ENCODE measurements around the gene LRRC74A. TPM values are rescaled to one million over a fixed set of nuclear protein-coding genes. Genes with fewer than 3 reads are reported as not detected.
A peak's percentile ranks its signal among the peaks of the same experiment; 100 is the strongest.

The LRRC74A gene
- total and polyA plus RNA-seq, 7 donors: not detected

DNA sequence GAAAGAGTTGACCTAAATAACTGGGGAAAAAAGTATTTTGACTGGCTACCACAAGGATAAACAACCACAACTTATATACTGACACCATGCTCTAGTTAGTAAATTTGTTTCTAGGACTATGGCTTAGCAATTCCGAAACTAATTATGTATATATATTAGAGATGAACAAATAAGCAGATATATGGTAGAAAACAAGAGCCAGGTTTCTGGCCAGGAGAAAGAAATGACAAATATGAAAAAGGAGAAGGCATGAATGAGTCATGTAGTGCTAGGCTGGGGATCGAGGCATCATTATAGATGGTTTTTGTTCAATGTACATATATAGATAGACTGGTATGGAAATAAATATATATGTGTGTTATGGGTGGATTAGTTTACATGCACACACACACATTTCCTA, 5.5 kb upstream of the LRRC74A start:
- H3K4me3 ChIP-seq: no peak overlapping the region
- TF ChIP-seq, protein P1, sequence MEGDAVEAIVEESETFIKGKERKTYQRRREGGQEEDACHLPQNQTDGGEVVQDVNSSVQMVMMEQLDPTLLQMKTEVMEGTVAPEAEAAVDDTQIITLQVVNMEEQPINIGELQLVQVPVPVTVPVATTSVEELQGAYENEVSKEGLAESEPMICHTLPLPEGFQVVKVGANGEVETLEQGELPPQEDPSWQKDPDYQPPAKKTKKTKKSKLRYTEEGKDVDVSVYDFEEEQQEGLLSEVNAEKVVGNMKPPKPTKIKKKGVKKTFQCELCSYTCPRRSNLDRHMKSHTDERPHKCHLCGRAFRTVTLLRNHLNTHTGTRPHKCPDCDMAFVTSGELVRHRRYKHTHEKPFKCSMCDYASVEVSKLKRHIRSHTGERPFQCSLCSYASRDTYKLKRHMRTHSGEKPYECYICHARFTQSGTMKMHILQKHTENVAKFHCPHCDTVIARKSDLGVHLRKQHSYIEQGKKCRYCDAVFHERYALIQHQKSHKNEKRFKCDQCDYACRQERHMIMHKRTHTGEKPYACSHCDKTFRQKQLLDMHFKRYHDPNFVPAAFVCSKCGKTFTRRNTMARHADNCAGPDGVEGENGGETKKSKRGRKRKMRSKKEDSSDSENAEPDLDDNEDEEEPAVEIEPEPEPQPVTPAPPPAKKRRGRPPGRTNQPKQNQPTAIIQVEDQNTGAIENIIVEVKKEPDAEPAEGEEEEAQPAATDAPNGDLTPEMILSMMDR (IDR thresholded peaks at IDR 0.05): no peak
- H3K27ac ChIP-seq: no peak overlapping the region
- H3K9me3 ChIP-seq: no peaks in the 10 kb centered on the region
- ATAC-seq: no peak
- 92 to 94% (median 93%) methylated on average over 2 of the region's 2 CpGs for WGBS, 3 donors
- intact Hi-C loops (cut with DNase I): no loop called here
- DNase-seq: no peak
- H3K27me3 ChIP-seq (ENCODE audit: insufficient read depth in 3 of 3, low read length in 2 of 3): no peaks in the 10 kb centered on the region
- H3K4me1 ChIP-seq: no peaks in the 10 kb centered on the region
- H3K36me3 ChIP-seq (ENCODE audit: insufficient read depth in 1 of 2, low read depth in 1 of 2): no peaks in the 10 kb centered on the region

DNA sequence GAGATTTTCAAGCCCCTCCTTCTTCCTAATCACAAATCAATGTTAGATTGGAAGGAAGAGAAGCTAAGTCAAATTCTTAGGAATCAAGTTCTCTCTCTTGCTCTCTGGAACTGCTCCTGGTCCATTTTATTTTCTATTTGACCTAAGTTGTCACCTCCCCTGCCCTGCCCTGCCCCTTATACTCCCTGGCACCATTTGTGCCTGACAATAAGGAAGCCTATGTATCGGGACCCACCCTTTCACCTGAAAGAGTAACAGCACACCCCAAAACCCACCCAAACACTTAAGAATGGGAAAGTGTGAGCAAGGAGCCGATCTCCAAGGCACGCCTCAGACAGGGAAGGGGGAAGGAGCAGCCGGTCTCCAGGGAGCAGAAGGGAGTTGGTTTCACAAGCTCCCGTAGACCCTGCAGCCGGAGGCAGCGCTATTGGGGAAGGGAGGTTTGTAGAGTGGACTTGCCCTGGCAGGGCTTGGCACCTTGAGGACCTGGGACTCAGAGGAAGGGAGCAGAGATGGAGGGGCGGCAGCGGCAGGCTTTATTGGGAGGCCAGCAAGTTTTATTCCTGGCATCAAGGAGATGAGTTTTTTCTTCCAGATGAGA, 1.6 kb downstream of the LRRC74A start:
- Histone ChIP-seq H3K4me3 (peak overlapping the region; percentile 53), H3K36me3 (ENCODE audit: insufficient read depth in 1 of 2, low read depth in 1 of 2) (no peaks in the 10 kb centered on the region), H3K27ac (peak overlapping the region; percentile 31), H3K27me3 (ENCODE audit: insufficient read depth in 3 of 3, low read length in 2 of 3) (peaks cover 0 to 3% (median 0%) of the 10 kb centered on the region in 3 donors), H3K4me1 (no peaks in the 10 kb centered on the region), H3K9me3 (no peaks in the 10 kb centered on the region)
- TF ChIP-seq, protein P1 (IDR thresholded peaks at IDR 0.05): no peak
- ATAC-seq (peak in 3 of 4 donors; percentile 21 to 60 (median 50)), DNase-seq (peak; percentile 18 to 62)
- 23 to 38% (median 28%) methylated on average over 9 of the region's 9 CpGs for WGBS, 3 donors
- intact Hi-C loops (cut with DNase I): no loop called here

DNA sequence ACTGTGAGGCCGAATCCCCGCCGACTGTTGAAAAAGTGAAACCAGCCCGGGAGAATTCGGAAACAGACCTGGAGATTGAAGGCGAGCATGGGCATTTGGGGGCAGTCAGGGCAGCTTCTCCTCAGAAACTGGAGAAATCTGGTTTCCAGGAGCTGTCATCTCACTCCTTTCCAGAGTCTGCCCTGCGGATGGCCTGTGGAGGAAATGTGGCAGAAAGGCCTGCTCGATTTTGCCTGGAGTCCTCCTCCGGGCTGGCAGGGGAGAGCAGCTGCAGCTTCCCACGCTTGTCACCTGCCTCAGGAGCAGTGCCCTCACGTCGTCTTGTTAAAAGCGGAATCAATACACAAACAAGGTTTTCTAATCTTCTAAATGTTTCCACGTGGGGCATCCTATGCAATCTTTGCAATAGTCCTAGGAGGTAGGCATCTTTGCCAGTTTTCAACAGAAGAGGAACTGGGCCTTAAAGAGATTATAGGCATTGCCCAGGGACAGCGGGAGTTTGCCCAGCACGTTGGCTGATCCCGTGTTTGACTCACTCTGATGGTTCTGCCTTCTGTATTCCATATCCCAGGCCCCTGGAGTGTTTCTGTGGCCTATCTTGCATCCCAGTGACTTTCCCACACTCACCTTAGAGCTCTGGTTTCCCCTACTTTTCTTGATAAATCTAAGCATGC, 2.3 kb downstream of the LRRC74A start:
- H3K36me3 ChIP-seq (ENCODE audit: insufficient read depth in 1 of 2, low read depth in 1 of 2): no peaks in the 10 kb centered on the region
- DNase-seq (no peak), ATAC-seq (peak in 2 of 4 donors; percentile 39 to 57)
- peaks cover 0 to 3% (median 0%) of the 10 kb centered on the region in 3 donors for H3K27me3 ChIP-seq (ENCODE audit: insufficient read depth in 3 of 3, low read length in 2 of 3)
- intact Hi-C loops (cut with DNase I): no loop called here
- peak overlapping the region; percentile 53 for H3K4me3 ChIP-seq
- peak overlapping the region; percentile 31 for H3K27ac ChIP-seq
- WGBS, 3 donors: 34 to 46% (median 35%) methylated on average over 17 of the region's 17 CpGs
- H3K4me1 ChIP-seq: no peaks in the 10 kb centered on the region
- TF ChIP-seq, protein P1 (IDR thresholded peaks at IDR 0.05): no peak
- H3K9me3 ChIP-seq: no peaks in the 10 kb centered on the region

DNA sequence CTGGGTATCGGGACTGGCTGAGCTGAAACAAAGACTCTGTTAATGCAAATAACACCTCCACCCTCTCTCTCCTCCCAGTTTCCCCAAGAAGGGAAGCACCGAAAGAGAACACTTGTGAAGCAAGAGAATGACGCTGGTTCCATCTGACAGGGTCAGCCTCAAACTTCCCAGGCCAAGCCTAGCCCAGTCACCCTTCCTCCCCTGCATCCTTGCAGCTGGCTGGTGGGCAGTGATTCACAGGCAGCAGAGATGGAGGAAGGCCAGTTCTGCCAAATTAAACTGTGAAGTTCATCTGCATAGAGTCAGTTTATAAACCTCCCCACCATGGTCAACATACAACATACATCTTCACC, 2.8 kb downstream of the LRRC74A start:
- TF ChIP-seq, protein P1 (IDR thresholded peaks at IDR 0.05): no peak
- peaks cover 0 to 3% (median 0%) of the 10 kb centered on the region in 3 donors for H3K27me3 ChIP-seq (ENCODE audit: insufficient read depth in 3 of 3, low read length in 2 of 3)
- no peak overlapping the region for H3K27ac ChIP-seq
- WGBS, 3 donors: 39 to 60% (median 53%) methylated on average over 3 of the region's 3 CpGs
- no peak overlapping the region for H3K4me3 ChIP-seq
- no peaks in the 10 kb centered on the region for H3K36me3 ChIP-seq (ENCODE audit: insufficient read depth in 1 of 2, low read depth in 1 of 2)
- H3K9me3 ChIP-seq: no peaks in the 10 kb centered on the region
- DNase-seq (peak in 1 of 2 donors; percentile 23), ATAC-seq (peak in 3 of 4 donors; percentile 66 to 75 (median 72))
- H3K4me1 ChIP-seq: no peaks in the 10 kb centered on the region
- intact Hi-C loops (cut with DNase I): no loop called here
